H1 (cell line): ENCODE data around the gene NBL1. TPM values are rescaled to one million over a fixed set of nuclear protein-coding genes. Genes with fewer than 3 reads are reported as not detected.

ENCODE experiments used
- CTCF ChIA-PET: fragments of 300-600 bp; sonication (Branson Sonifier 250); formaldehyde crosslinking; loops from one replicate; lab custom pipeline; 2021; ENCODE audit not compliant: partially characterized antibody; lab: Charles Lee
- POLR2A ChIA-PET: fragments of 300-600 bp; sonication (Branson Sonifier 250); formaldehyde crosslinking; loops from one replicate; lab custom pipeline; 2021; ENCODE audit warnings: inconsistent platforms; ENCODE audit not compliant: partially characterized antibody; lab: Charles Lee
- DNase-seq, 2 experiments: peaks; one replicate each; pipeline versions ENCODE4 v3.0.0 to v3.0.0-alpha.2; 2010 to 2022; ENCODE audit warnings: low spot score in 2 of 2, low read depth in 1 of 2, mixed read lengths in 1 of 2
- FAIRE-seq: peaks from 2 replicates; lab custom pipeline; 2011; peaks lifted over from hg19 to GRCh38; lab: Jason Lieb, UNC
- H2AFZ ChIP-seq: 2 replicates; pipeline ENCODE4 v1.8.1; 2012; ENCODE audit warnings: low read length, inconsistent platforms
- H2AK5ac ChIP-seq: 2 replicates; pipeline ENCODE4 v1.6.1; 2013; ENCODE audit warnings: low read depth, low read length
- H2BK120ac ChIP-seq: replicated peaks from 2 replicates; pipeline ENCODE3; 2013; ENCODE audit warnings: low read depth, low read length, inconsistent platforms
- H2BK12ac ChIP-seq: 2 replicates; pipeline ENCODE4 v1.6.1; 2013; ENCODE audit warnings: low read depth, low read length
- H2BK15ac ChIP-seq: 2 replicates; pipeline ENCODE4 v1.6.1; 2013; ENCODE audit warnings: low read length
- H2BK20ac ChIP-seq: 2 replicates; pipeline ENCODE4 v1.6.1; 2013; ENCODE audit warnings: low read length
- H2BK5ac ChIP-seq: 2 replicates; pipeline ENCODE4 v1.6.1; 2013; ENCODE audit warnings: low read depth, low read length
- H3K14ac ChIP-seq: 2 replicates; pipeline ENCODE4 v1.6.1; 2013; ENCODE audit warnings: inconsistent platforms; ENCODE audit not compliant: insufficient read length
- H3K18ac ChIP-seq: 2 replicates; pipeline ENCODE4 v1.6.1; 2013; ENCODE audit warnings: low read length; ENCODE audit errors: extremely low read depth
- H3K23ac ChIP-seq: 2 replicates; pipeline ENCODE4 v1.6.1; 2013; ENCODE audit warnings: inconsistent platforms; ENCODE audit not compliant: insufficient read length
- H3K23me2 ChIP-seq: 2 replicates; pipeline ENCODE4 v1.6.1; 2013; ENCODE audit warnings: low read depth, low read length
- H3K27ac ChIP-seq: 2 replicates; pipeline ENCODE4 v1.6.1; 2011; ENCODE audit warnings: low read depth, low read length, inconsistent platforms
- H3K27me3 ChIP-seq, 4 experiments: replicated peaks in 1 of 4; 1 replicate in 1 of 4; 2 replicates in 3 of 4; pipeline versions ENCODE4 v1.6.1 to v1.8.1; 2011 to 2013; ENCODE audit warnings: low read length in 3 of 4, mild to moderate bottlenecking in 3 of 4, inconsistent platforms in 2 of 4, mixed read lengths in 2 of 4, moderate library complexity in 1 of 4; ENCODE audit not compliant: control insufficient read depth in 3 of 4, insufficient read depth in 3 of 4; ENCODE audit errors: extremely low read depth in 1 of 4
- H3K36me3 ChIP-seq, 4 experiments: 2 replicates each; pipeline versions ENCODE4 v1.6.1 to v1.8.1; 2011 to 2013; ENCODE audit warnings: mild to moderate bottlenecking in 4 of 4, low read length in 3 of 4, moderate library complexity in 2 of 4, control low read depth in 1 of 4, inconsistent platforms in 1 of 4; ENCODE audit not compliant: insufficient read depth in 4 of 4, control insufficient read depth in 2 of 4
- H3K4ac ChIP-seq: replicated peaks from 2 replicates; pipeline ENCODE3; 2013; ENCODE audit warnings: low read length, low read depth, mixed read lengths, inconsistent platforms; ENCODE audit not compliant: insufficient read length
- H3K4me1 ChIP-seq, 4 experiments: replicated peaks in 1 of 4; 1 replicate in 1 of 4; 2 replicates in 3 of 4; pipeline versions ENCODE4 v1.6.1 to v1.8.1; 2011 to 2013; ENCODE audit warnings: low read length in 3 of 4, inconsistent platforms in 2 of 4, mixed read lengths in 1 of 4; ENCODE audit not compliant: insufficient read depth in 4 of 4, control insufficient read depth in 3 of 4
- H3K4me2 ChIP-seq, 2 experiments: 2 replicates each; pipeline versions ENCODE4 v1.6.1 to v1.8.1; 2011 to 2013; ENCODE audit warnings: low read depth in 2 of 2, low read length in 2 of 2, control low read depth in 1 of 2, inconsistent platforms in 1 of 2, mild to moderate bottlenecking in 1 of 2; ENCODE audit not compliant: insufficient read depth in 1 of 2
- H3K4me3 ChIP-seq, 4 experiments: fragments of 200-600, 300-600 bp in 1 of 4; sonication (generic), shearing (Covaris generic), sonication (Bioruptor Twin) in 1 of 4; 2 replicates each; pipeline versions ENCODE4 v1.5.1 to v1.8.1; 2011 to 2016; ENCODE audit warnings: low read length in 4 of 4, low read depth in 3 of 4, control low read depth in 2 of 4, inconsistent platforms in 2 of 4, mild to moderate bottlenecking in 2 of 4, mixed read lengths in 1 of 4, moderate library complexity in 1 of 4; ENCODE audit not compliant: insufficient read depth in 2 of 4; ENCODE audit errors: extremely low read depth in 1 of 4
- H3K56ac ChIP-seq: replicated peaks from 2 replicates; pipeline ENCODE3; 2013; ENCODE audit warnings: low read depth, mild to moderate bottlenecking, mixed read lengths, low read length, inconsistent platforms; ENCODE audit not compliant: insufficient read length
- H3K79me1 ChIP-seq: 2 replicates; pipeline ENCODE4 v1.6.1; 2013; ENCODE audit warnings: low read depth, low read length, control low read depth
- H3K79me2 ChIP-seq, 2 experiments: 2 replicates each; pipeline versions ENCODE4 v1.6.1 to v1.8.1; 2012 to 2013; ENCODE audit warnings: low read length in 2 of 2, mild to moderate bottlenecking in 2 of 2, inconsistent platforms in 1 of 2; ENCODE audit not compliant: insufficient read depth in 2 of 2, control insufficient read depth in 1 of 2
- H3K9ac ChIP-seq, 4 experiments: replicated peaks in 1 of 4; 1 replicate in 1 of 4; 2 replicates in 3 of 4; pipeline versions ENCODE4 v1.6.1 to v1.8.1; 2011 to 2013; ENCODE audit warnings: low read depth in 3 of 4, low read length in 3 of 4, control low read depth in 2 of 4, mild to moderate bottlenecking in 2 of 4, moderate library complexity in 2 of 4, inconsistent platforms in 1 of 4; ENCODE audit errors: extremely low read depth in 1 of 4
- H3K9me3 ChIP-seq, 2 experiments: 2 replicates each; pipeline versions ENCODE4 v1.6.1 to v1.8.1; 2012 to 2013; ENCODE audit warnings: mild to moderate bottlenecking in 2 of 2, moderate library complexity in 2 of 2, control low read depth in 1 of 2, inconsistent platforms in 1 of 2, low read depth in 1 of 2, low read length in 1 of 2, mixed read lengths in 1 of 2; ENCODE audit not compliant: insufficient read depth in 2 of 2
- H4K20me1 ChIP-seq, 2 experiments: replicated peaks in 1 of 2; 2 replicates each; pipeline versions ENCODE3 to v1.8.1; 2011 to 2013; ENCODE audit warnings: inconsistent platforms in 2 of 2, low read length in 2 of 2, mild to moderate bottlenecking in 1 of 2; ENCODE audit not compliant: insufficient read depth in 2 of 2, control insufficient read depth in 1 of 2
- H4K5ac ChIP-seq: 2 replicates; pipeline ENCODE4 v1.6.1; 2013; ENCODE audit warnings: low read length, low read depth, mixed read lengths, inconsistent platforms; ENCODE audit not compliant: insufficient read length
- H4K8ac ChIP-seq: 2 replicates; pipeline ENCODE4 v1.8.0; 2013; ENCODE audit warnings: mild to moderate bottlenecking, moderate library complexity, low read length, inconsistent platforms; ENCODE audit not compliant: insufficient read depth; ENCODE audit errors: extremely low read depth
- H4K91ac ChIP-seq: replicated peaks from 2 replicates; pipeline ENCODE3; 2013; ENCODE audit warnings: low read length, mixed read lengths, inconsistent platforms; ENCODE audit not compliant: insufficient read length
- CHD1 ChIP-seq: IDR thresholded peaks from 2 replicates; pipeline ENCODE4 v1.6.1; 2012; ENCODE audit warnings: low read depth, low read length, improper control_type of control experiment
- CREB1 ChIP-seq: IDR thresholded peaks from 2 replicates; pipeline ENCODE4 v1.6.1; 2012; ENCODE audit warnings: inconsistent platforms
- CTBP2 ChIP-seq: IDR thresholded peaks from 2 replicates; pipeline ENCODE4 v1.7.0; 2011; ENCODE audit warnings: borderline replicate concordance, mild to moderate bottlenecking, moderate library complexity, mixed read lengths, low read length; ENCODE audit not compliant: insufficient read depth, insufficient read length
- HDAC6 ChIP-seq: IDR thresholded peaks from one replicate; pipeline ENCODE4 v1.7.1; 2012; ENCODE audit warnings: low read depth, mild to moderate bottlenecking, inconsistent platforms, low read length, moderate library complexity
- JUN ChIP-seq: IDR thresholded peaks from 2 replicates; pipeline ENCODE4 v1.6.1; 2011; ENCODE audit warnings: low read depth, mild to moderate bottlenecking, improper control_type of control experiment, low read length
- JUND ChIP-seq: IDR thresholded peaks from 2 replicates; pipeline ENCODE4 v1.6.1; 2011; ENCODE audit warnings: mild to moderate bottlenecking, improper control_type of control experiment, low read length
- MAX ChIP-seq: IDR thresholded peaks from 2 replicates; pipeline ENCODE4 v1.6.1; 2012; ENCODE audit warnings: inconsistent platforms
- PHF8 ChIP-seq: fragments of 200-600 bp; sonication (generic); conservative IDR thresholded peaks from 2 replicates; pipeline ENCODE4 v1.7.1; 2012; ENCODE audit warnings: low read depth, mild to moderate bottlenecking, inconsistent platforms, low read length, moderate library complexity
- SIRT6 ChIP-seq: IDR thresholded peaks from one replicate; pipeline ENCODE4 v1.7.1; 2012; ENCODE audit warnings: low read length, inconsistent platforms
- SIX5 ChIP-seq: IDR thresholded peaks from 2 replicates; pipeline ENCODE4 v1.6.1; 2011; ENCODE audit warnings: mild to moderate bottlenecking, low read depth, low read length
- SP2 ChIP-seq: IDR thresholded peaks from 2 replicates; pipeline ENCODE4 v1.6.1; 2012; ENCODE audit warnings: mild to moderate bottlenecking, low read length, inconsistent platforms
- TEAD4 ChIP-seq: IDR thresholded peaks from 2 replicates; pipeline ENCODE4 v1.6.1; 2012; ENCODE audit warnings: low read depth, low read length, inconsistent platforms, mixed read lengths
- WGBS, 2 experiments: shearing (Covaris generic) in 1 of 2; methylation state at CpG; one replicate each; pipeline versions ENCODE4 v1.1.6 to v1.1.7; 2013 to 2015; ENCODE audit warnings: low lambda C conversion rate in 2 of 2, mixed read lengths in 2 of 2, inconsistent platforms in 1 of 2, low coverage in 1 of 2, missing lambda C conversion rate in 1 of 2; ENCODE audit not compliant: insufficient replicate concordance in 2 of 2, insufficient coverage in 1 of 2, insufficient read length in 1 of 2; ENCODE audit errors: extremely low coverage in 1 of 2, missing lambda C conversion rate in 1 of 2; 5-methylcytosine and 5-hydroxymethylcytosine counted together
- polyA plus RNA-seq, 7 experiments: library from polyadenylated mRNA; depleted of rRNA in 3 of 7; stranded (reverse) in 5 of 7; unstranded in 2 of 7; fragments of >200 nt in 5 of 7; fragments of 200-250 nt in 2 of 7; gene quantifications; 1 replicate in 5 of 7; 2 replicates in 1 of 7; 4 replicates in 1 of 7; pipeline versions ENCODE4 v1.2.1 to v1.2.3, GENCODE V29; 2011 to 2013; ENCODE audit warnings: missing spikeins in 2 of 7, mixed read lengths in 2 of 7
- total RNA-seq: library from RNA; stranded (reverse); fragmentation: NEBNext Ultra II Directional; extraction: Animal tissue kit (Norgen Biotek cat#: 25700); gene quantifications from 2 replicates; pipeline ENCODE4 v1.2.1, GENCODE V29; 2021

NBL1 gene
- total and polyA plus RNA-seq, 2 of the 8 experiments (the other 6 are each of a cell fraction or from before 2014, with no cell fraction given), result 8.7 to 9.7 TPM

- no peak overlapping the region for H2AK5ac ChIP-seq
- H2BK120ac ChIP-seq, result no peak overlapping the region
- H3K14ac ChIP-seq, result no peak overlapping the region
- no peaks in the 10 kb centered on the region for H3K79me1 ChIP-seq
- ChIA-PET POLR2A (interaction anchor here (0.6 to 2.6 kb wide), 6 partner anchors 9 to 378 kb away, joined by 3 to 12 read pairs (median 3); partner anchors contain the start of genes EMC1 and MRTO4), CTCF (interaction anchor here (0.5 to 4.3 kb wide), 6 partner anchors 9 to 288 kb away, joined by 3 to 27 read pairs (median 12); no protein-coding TSS in a partner anchor)
- H3K27ac ChIP-seq, result no peak overlapping the region
- WGBS, 2 experiments, result 87% methylated on average over 4 of the region's 4 CpGs; no CpG with 5 or more reads in 1 of the 2 experiments
- DNase-seq, result no peak
- H3K23ac ChIP-seq, result no peak overlapping the region
- no peak overlapping the region for H4K91ac ChIP-seq
- no peak overlapping the region for H3K4ac ChIP-seq
- H2BK15ac ChIP-seq, result no peak overlapping the region
- peaks cover 3 to 9% (median 5%) of the 10 kb centered on the region in 4 experiments; a peak in 5 of 7 replicates for H3K4me1 ChIP-seq
- no peak overlapping the region for H2BK5ac ChIP-seq
- H3K18ac ChIP-seq, result no peak overlapping the region
- no peak overlapping the region for H2AFZ ChIP-seq
- H2BK12ac ChIP-seq, result no peak overlapping the region
- H3K23me2 ChIP-seq, result no peaks in the 10 kb centered on the region
- no peak overlapping the region for H3K4me3 ChIP-seq
- no peak overlapping the region for H2BK20ac ChIP-seq
- H3K56ac ChIP-seq, result no peak overlapping the region
- no peak overlapping the region; a peak in 1 of 7 replicates for H3K9ac ChIP-seq
- no peaks in the 10 kb centered on the region for H3K9me3 ChIP-seq
- H4K20me1 ChIP-seq, result peaks cover 3 to 4% of the 10 kb centered on the region in 2 experiments
- H4K8ac ChIP-seq, result no peak overlapping the region
- H4K5ac ChIP-seq, result no peak overlapping the region
- H3K4me2 ChIP-seq, result no peak overlapping the region
- no peaks in the 10 kb centered on the region for H3K79me2 ChIP-seq
- peaks cover 0 to 19% (median 15%) of the 10 kb centered on the region in 4 experiments; a peak in 7 of 8 replicates for H3K36me3 ChIP-seq
- no peaks in the 10 kb centered on the region for H3K27me3 ChIP-seq
- FAIRE-seq, result no peak
- TF ChIP-seq CHD1 (no peak), SP2 (no peak), CTBP2 (no peak), HDAC6 (no peak), SIX5 (no peak), JUND (no peak), SIRT6 (no peak), JUN (no peak), CREB1 (no peak), TEAD4 (no peak), PHF8 (no peak), MAX (no peak)
These were observed 14.8 kb upstream of the NBL1 start for GRCh38 chr1:19629357-19629756.
